GM18505 (cell line): ENCODE measurements around the gene KBTBD13.

ENCODE experiments used
- ATAC-seq: cut with Tn5 transposase; IDR thresholded peaks from one replicate; pipeline ENCODE4 v1.9.1; 2021; ENCODE audit not compliant: unreplicated experiment
- POLR2A ChIP-seq: IDR thresholded peaks from 4 replicates; pipeline ENCODE4 v1.6.1; 2011; ENCODE audit warnings: borderline replicate concordance; ENCODE audit not compliant: insufficient read depth, insufficient read length; ENCODE audit errors: extremely low read depth

The KBTBD13 gene

GRCh38 chr15:65056868-65057548 lies 19.5 kb upstream of the KBTBD13 start:
- no peak for ATAC-seq

GRCh38 chr15:65057549-65057940 lies 19.0 kb upstream of the KBTBD13 start:
- no peak for TF ChIP-seq POLR2A
- ATAC-seq = no peak

More at GRCh38 chr15:65056868-65057548, 19.5 kb upstream of the KBTBD13 start:
- TF ChIP-seq POLR2A = no peak

GRCh38 chr15:65058394-65059368 lies 17.9 kb upstream of the KBTBD13 start:
- no peak for ATAC-seq
- no peak for TF ChIP-seq POLR2A

GRCh38 chr15:65059369-65059750 lies 17.2 kb upstream of the KBTBD13 start:
- no peak for ATAC-seq
- TF ChIP-seq POLR2A = no peak

- TF ChIP-seq POLR2A = no peak
- ATAC-seq = no peak
Measured at GRCh38 chr15:65059931-65060596, 16.5 kb upstream of the KBTBD13 start.

GRCh38 chr15:65060641-65061397 lies 15.7 kb upstream of the KBTBD13 start:
- TF ChIP-seq POLR2A = no peak
- ATAC-seq = no peak

GRCh38 chr15:65062061-65062460 lies 14.5 kb upstream of the KBTBD13 start:
- no peak for ATAC-seq
- TF ChIP-seq POLR2A = no peak

- ATAC-seq = no peak
- TF ChIP-seq POLR2A = no peak
Measured at GRCh38 chr15:65062726-65063125, 13.8 kb upstream of the KBTBD13 start.

- no peak for TF ChIP-seq POLR2A
- ATAC-seq = no peak
Measured at GRCh38 chr15:65066001-65066634, 10.4 kb upstream of the KBTBD13 start.

- TF ChIP-seq POLR2A = no peak
- ATAC-seq = no peak
Measured at GRCh38 chr15:65066635-65067316, 9.8 kb upstream of the KBTBD13 start.

GRCh38 chr15:65067317-65067644 lies 9.3 kb upstream of the KBTBD13 start:
- TF ChIP-seq POLR2A = no peak
- no peak for ATAC-seq
